Hematopoietic multipotent progenitor cell treated with erythropoietin and hydrocortisone succinate and interleukin-3 and kit ligand, for 15 days (in vitro differentiated cells): ENCODE results near the gene SYNPO2L.
"Not testable (repeated sequence)": the region's sequence is repeated elsewhere in the genome, so short reads cannot be mapped to it uniquely, and the experiment has no call there.

Experiments used
- DNase-seq: peaks from one replicate; pipeline ENCODE4 v3.0.0-alpha.2; 2015; ENCODE audit warnings: low spot score

The SYNPO2L gene

DNA sequence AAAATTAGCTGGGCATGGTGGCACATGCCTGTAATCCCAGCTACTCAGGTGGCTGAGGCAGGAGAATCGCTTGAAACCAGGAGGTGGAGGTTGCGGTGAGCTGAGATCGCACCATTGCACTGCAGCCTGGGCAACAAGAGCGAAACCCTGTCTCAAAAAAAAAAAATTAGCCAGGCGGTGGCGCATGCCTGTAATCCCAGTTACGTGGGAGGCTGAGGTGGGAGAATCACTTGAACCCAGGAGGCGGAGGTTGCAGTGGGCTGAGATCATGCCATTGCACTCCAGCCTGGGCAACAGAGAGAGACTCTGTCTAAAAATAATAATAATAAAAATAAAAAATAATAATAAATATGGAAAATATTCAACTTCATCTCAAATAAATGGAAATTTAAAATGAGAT, 38.7 kb downstream of the SYNPO2L start:
- not testable (repeated sequence) for DNase-seq

DNA sequence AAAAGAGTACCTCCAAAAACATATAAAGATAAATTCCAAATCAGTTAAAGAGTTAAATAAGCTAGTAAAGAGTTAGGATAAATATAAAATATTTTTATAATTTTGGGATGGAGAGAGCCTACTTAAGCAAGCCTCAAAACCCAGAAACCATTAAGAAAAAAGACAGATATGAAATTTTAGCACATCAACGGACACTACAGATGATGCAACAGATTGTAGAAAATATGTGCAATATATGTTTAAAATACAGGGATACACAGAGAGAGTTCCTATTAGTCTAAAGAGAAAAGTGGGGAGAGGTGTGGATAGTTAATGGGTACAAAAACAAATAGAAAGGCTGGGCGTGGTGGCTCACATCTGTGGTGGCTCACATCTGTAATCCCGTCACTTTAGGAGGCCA, 41.1 kb downstream of the SYNPO2L start:
- DNase-seq: no peak

DNA sequence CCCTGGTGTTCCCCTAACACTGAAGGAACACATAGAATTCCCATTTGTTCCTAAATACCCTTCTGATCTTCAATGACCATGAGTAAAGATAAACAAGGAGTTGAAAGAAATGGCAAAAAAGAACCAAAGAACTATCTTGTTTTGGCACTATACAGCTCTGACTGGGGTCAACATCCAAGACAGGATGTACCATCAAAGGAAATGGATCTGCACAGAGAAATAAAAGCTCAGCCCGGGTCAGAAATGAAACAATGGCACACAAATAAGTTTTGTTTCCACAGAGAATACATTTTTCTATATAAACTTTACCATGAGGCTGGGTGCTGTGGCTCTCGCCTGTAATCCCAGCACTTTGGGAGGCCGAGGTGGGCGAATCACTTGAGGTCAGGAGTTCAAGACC, 46.7 kb downstream of the SYNPO2L start:
- no peak for DNase-seq

DNA sequence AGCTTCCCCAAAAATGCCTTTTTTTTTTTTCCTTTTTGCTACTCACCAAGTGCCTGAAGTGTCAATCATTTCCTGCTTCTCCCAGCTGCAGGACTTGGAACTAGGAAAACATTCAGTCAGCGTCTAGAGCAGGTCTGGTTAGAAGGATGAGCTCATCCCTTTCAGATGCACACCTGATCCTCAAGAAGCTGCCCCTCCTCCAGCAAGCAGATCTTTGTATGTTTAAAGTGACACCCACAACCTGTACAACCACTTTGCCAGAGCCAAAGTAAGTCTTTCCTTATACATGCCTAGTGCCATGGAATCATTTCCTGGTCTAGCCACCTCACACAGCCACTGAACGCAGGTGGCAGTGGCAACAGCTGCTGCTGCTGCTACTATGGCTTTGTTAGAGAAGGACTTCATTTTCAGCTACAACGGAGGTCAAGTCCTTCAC, 54.3 kb downstream of the SYNPO2L start:
- no peak for DNase-seq

DNA sequence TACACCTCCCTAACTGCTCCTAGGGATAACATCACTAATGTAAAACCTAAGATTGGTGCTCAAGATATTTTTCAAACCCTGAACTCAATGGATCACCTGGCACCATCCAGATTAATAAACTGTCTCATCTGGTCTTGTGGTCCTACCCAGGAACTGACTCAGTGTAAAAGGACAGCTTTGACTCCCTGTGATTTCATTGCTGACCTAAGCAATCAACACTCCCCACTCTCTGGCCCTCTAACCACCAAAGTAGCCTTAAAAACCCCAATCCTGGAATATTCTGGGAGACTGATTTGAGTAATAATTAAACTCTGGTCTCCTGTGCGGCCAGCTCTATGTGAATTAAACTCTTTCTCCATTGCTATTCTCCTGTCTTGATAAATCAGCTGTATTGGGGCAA, 58.5 kb downstream of the SYNPO2L start:
- DNase-seq: no peak
